Measurements from ENCODE around the gene ZDHHC3.
A peak's percentile ranks its signal among the peaks of the same experiment; 100 is the strongest.

Gene ZDHHC3

DNA sequence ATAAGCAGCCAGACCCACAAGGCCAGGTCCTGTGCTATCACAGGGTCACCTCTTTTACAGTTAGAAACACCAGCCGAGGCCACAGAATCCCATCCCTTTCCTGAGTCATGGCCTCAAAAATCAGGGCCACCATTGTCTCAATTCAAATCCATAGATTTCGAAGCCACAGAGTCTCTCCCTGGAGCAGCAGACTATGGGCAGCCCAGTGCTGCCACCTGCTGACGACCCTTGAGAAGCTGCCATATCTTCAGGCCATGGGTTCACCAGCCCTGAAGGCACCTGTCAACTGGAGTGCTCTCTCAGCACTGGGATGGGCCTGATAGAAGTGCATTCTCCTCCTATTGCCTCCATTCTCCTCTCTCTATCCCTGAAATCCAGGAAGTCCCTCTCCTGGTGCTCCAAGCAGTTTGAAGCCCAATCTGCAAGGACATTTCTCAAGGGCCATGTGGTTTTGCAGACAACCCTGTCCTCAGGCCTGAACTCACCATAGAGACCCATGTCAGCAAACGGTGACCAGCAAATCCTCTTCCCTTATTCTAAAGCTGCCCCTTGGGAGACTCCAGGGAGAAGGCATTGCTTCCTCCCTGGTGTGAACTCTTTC lies 62.0 kb downstream of the ZDHHC3 start:
- Histone ChIP-seq H3K9me2 (replicated peaks; ENCODE audit: low read depth, low read length) (no peaks in the 10 kb centered on the region), H3K9me3 (ENCODE audit: insufficient read depth, low read depth, low read length) (no peaks in the 10 kb centered on the region; the same call in 1 of the 2 replicates), H3F3A (ENCODE audit: low read depth) (no peaks in the 10 kb centered on the region), H4K20me1 (ENCODE audit: insufficient read depth, low read length, poor library complexity, severe bottlenecking) (no peaks in the 10 kb centered on the region), H3K4me3 (ENCODE audit: low read length, poor library complexity, severe bottlenecking) (no peak overlapping the region), H3K79me2 (ENCODE audit: insufficient read depth, low read length) (no peaks in the 10 kb centered on the region), H2AFZ (ENCODE audit: low read length) (no peak overlapping the region), H3K9ac (ENCODE audit: low read depth, low read length, poor library complexity, severe bottlenecking) (no peak overlapping the region), H3K4me1 (ENCODE audit: insufficient read depth, low read length, poor library complexity, severe bottlenecking) (no peaks in the 10 kb centered on the region), H3K36me3 (ENCODE audit: insufficient read depth, low read length) (no peaks in the 10 kb centered on the region), H3K27me3 (ENCODE audit: insufficient read depth, low read length, poor library complexity, severe bottlenecking) (no peaks in the 10 kb centered on the region), H3K4me2 (ENCODE audit: low read depth, low read length, poor library complexity, severe bottlenecking) (no peak overlapping the region)
- TF ChIP-seq CTCF (conservative IDR thresholded peaks at IDR 0.05; ENCODE audit: low read length) (peak; percentile 90), EZH2phosphoT487 (IDR thresholded peaks at IDR 0.05; ENCODE audit: borderline replicate concordance) (no peak)

GRCh38 chr3:44910693-44911092 lies 65.3 kb downstream of the ZDHHC3 start:
- H3K9me3 ChIP-seq (ENCODE audit: insufficient read depth, low read depth, low read length): peaks cover 4% of the 10 kb centered on the region; the same call in 1 of the 2 replicates

GRCh38 chr3:44909063-44909462 lies 66.9 kb downstream of the ZDHHC3 start:
- Histone ChIP-seq H3K9me3 (ENCODE audit: insufficient read depth, low read depth, low read length) (peaks cover 8% of the 10 kb centered on the region; the same call in 1 of the 2 replicates), H3F3A (ENCODE audit: low read depth) (no peaks in the 10 kb centered on the region), H3K79me2 (ENCODE audit: insufficient read depth, low read length) (no peaks in the 10 kb centered on the region), H4K20me1 (ENCODE audit: insufficient read depth, low read length, poor library complexity, severe bottlenecking) (no peaks in the 10 kb centered on the region), H3K4me3 (ENCODE audit: low read length, poor library complexity, severe bottlenecking) (no peak overlapping the region), H3K9ac (ENCODE audit: low read depth, low read length, poor library complexity, severe bottlenecking) (no peak overlapping the region), H3K4me1 (ENCODE audit: insufficient read depth, low read length, poor library complexity, severe bottlenecking) (no peaks in the 10 kb centered on the region), H3K36me3 (ENCODE audit: insufficient read depth, low read length) (no peaks in the 10 kb centered on the region), H3K4me2 (ENCODE audit: low read depth, low read length, poor library complexity, severe bottlenecking) (no peak overlapping the region), H2AFZ (ENCODE audit: low read length) (no peak overlapping the region), H3K27me3 (ENCODE audit: insufficient read depth, low read length, poor library complexity, severe bottlenecking) (no peaks in the 10 kb centered on the region), H3K9me2 (replicated peaks; ENCODE audit: low read depth, low read length) (no peaks in the 10 kb centered on the region)
- TF ChIP-seq EZH2phosphoT487 (IDR thresholded peaks at IDR 0.05; ENCODE audit: borderline replicate concordance) (no peak), CTCF (conservative IDR thresholded peaks at IDR 0.05; ENCODE audit: low read length) (no peak)

More at GRCh38 chr3:44910693-44911092, 65.3 kb downstream of the ZDHHC3 start:
- H3K4me2 ChIP-seq (ENCODE audit: low read depth, low read length, poor library complexity, severe bottlenecking): no peak overlapping the region
- no peaks in the 10 kb centered on the region for H3K9me2 ChIP-seq (replicated peaks; ENCODE audit: low read depth, low read length)
- H3F3A ChIP-seq (ENCODE audit: low read depth): no peaks in the 10 kb centered on the region
- no peak overlapping the region for H3K4me3 ChIP-seq (ENCODE audit: low read length, poor library complexity, severe bottlenecking)
- TF ChIP-seq CTCF (conservative IDR thresholded peaks at IDR 0.05; ENCODE audit: low read length) (no peak), EZH2phosphoT487 (IDR thresholded peaks at IDR 0.05; ENCODE audit: borderline replicate concordance) (no peak)
- no peak overlapping the region for H3K9ac ChIP-seq (ENCODE audit: low read depth, low read length, poor library complexity, severe bottlenecking)
- no peak overlapping the region for H2AFZ ChIP-seq (ENCODE audit: low read length)
- no peaks in the 10 kb centered on the region for H3K4me1 ChIP-seq (ENCODE audit: insufficient read depth, low read length, poor library complexity, severe bottlenecking)
- no peaks in the 10 kb centered on the region for H3K79me2 ChIP-seq (ENCODE audit: insufficient read depth, low read length)
- H4K20me1 ChIP-seq (ENCODE audit: insufficient read depth, low read length, poor library complexity, severe bottlenecking): no peaks in the 10 kb centered on the region
- H3K27me3 ChIP-seq (ENCODE audit: insufficient read depth, low read length, poor library complexity, severe bottlenecking): no peaks in the 10 kb centered on the region
- no peaks in the 10 kb centered on the region for H3K36me3 ChIP-seq (ENCODE audit: insufficient read depth, low read length)

Measured in Loucy (cell line).